Astrocyte (in vitro differentiated cells and primary cell): ENCODE results near the gene YJEFN3. TPM values are rescaled to one million over a fixed set of nuclear protein-coding genes. Genes with fewer than 3 reads are reported as not detected.
A peak's percentile ranks its signal among the peaks of the same experiment; 100 is the strongest.

Experiments
- DNase-seq: peaks from one replicate; pipeline ENCODE4 v3.0.0-alpha.2; 2010; ENCODE audit warnings: low read depth
- FAIRE-seq: peaks from 2 replicates; lab custom pipeline; 2011; peaks lifted over from hg19 to GRCh38; lab: Jason Lieb, UNC
- H2AFZ ChIP-seq: 2 replicates; pipeline ENCODE4 v1.6.0; 2012; ENCODE audit warnings: low read depth, low read length, inconsistent platforms
- H3K27ac ChIP-seq: 2 replicates; pipeline ENCODE4 v1.5.1; 2011; ENCODE audit warnings: low read depth, low read length, inconsistent platforms
- H3K27me3 ChIP-seq: 2 replicates; pipeline ENCODE4 v1.6.0; 2011; ENCODE audit warnings: low read length, inconsistent platforms; ENCODE audit not compliant: insufficient read depth
- H3K36me3 ChIP-seq: 2 replicates; pipeline ENCODE4 v1.5.1; 2011; ENCODE audit warnings: low read length, inconsistent platforms; ENCODE audit not compliant: insufficient read depth
- H3K4me1 ChIP-seq: 2 replicates; pipeline ENCODE4 v1.5.1; 2011; ENCODE audit warnings: low read length, inconsistent platforms; ENCODE audit not compliant: insufficient read depth
- H3K4me2 ChIP-seq: 2 replicates; pipeline ENCODE4 v1.6.0; 2012; ENCODE audit warnings: low read length, inconsistent platforms
- H3K4me3 ChIP-seq: 2 replicates; pipeline ENCODE4 v1.5.1; 2011; ENCODE audit warnings: low read depth, mild to moderate bottlenecking, low read length, inconsistent platforms; ENCODE audit not compliant: insufficient read depth
- H3K79me2 ChIP-seq: 2 replicates; pipeline ENCODE4 v1.6.0; 2012; ENCODE audit warnings: mild to moderate bottlenecking, low read length, inconsistent platforms; ENCODE audit not compliant: insufficient read depth
- H3K9ac ChIP-seq: 2 replicates; pipeline ENCODE4 v1.6.0; 2012; ENCODE audit warnings: mild to moderate bottlenecking, low read length, inconsistent platforms
- H3K9me3 ChIP-seq: 2 replicates; pipeline ENCODE4 v1.5.1; 2012; ENCODE audit warnings: low read depth, mild to moderate bottlenecking, low read length, inconsistent platforms; ENCODE audit not compliant: insufficient read depth
- H4K20me1 ChIP-seq: 2 replicates; pipeline ENCODE4 v1.6.0; 2012; ENCODE audit warnings: low read length, inconsistent platforms; ENCODE audit not compliant: insufficient read depth
- H3K27ac Mint-ChIP-seq: one replicate; pipeline ENCODE4 v1.8.0; 2021; ENCODE audit warnings: mild to moderate bottlenecking, mixed read lengths; ENCODE audit not compliant: unreplicated experiment
- H3K27me3 Mint-ChIP-seq: one replicate; pipeline ENCODE4 v1.8.0; 2021; ENCODE audit warnings: low read depth, mixed read lengths; ENCODE audit not compliant: unreplicated experiment
- H3K36me3 Mint-ChIP-seq: one replicate; pipeline ENCODE4 v1.8.0; 2021; ENCODE audit warnings: low read depth, mixed read lengths; ENCODE audit not compliant: unreplicated experiment
- H3K4me1 Mint-ChIP-seq: one replicate; pipeline ENCODE4 v1.8.0; 2021; ENCODE audit warnings: low read depth, mixed read lengths; ENCODE audit not compliant: unreplicated experiment
- H3K4me3 Mint-ChIP-seq: one replicate; pipeline ENCODE4 v1.8.0; 2021; ENCODE audit warnings: mild to moderate bottlenecking, moderate library complexity, mixed read lengths; ENCODE audit not compliant: unreplicated experiment
- H3K9me3 Mint-ChIP-seq: one replicate; pipeline ENCODE4 v1.8.0; 2021; ENCODE audit warnings: mild to moderate bottlenecking, mixed read lengths; ENCODE audit not compliant: unreplicated experiment
- CTCF ChIP-seq: IDR thresholded peaks from 2 replicates; pipeline ENCODE4 v1.5.1; 2011; ENCODE audit warnings: low read depth, mild to moderate bottlenecking, inconsistent platforms, low read length, moderate library complexity; ENCODE audit not compliant: insufficient read depth
- EZH2 ChIP-seq: IDR thresholded peaks from 2 replicates; pipeline ENCODE4 v1.6.1; 2012; ENCODE audit warnings: mild to moderate bottlenecking, low read length, inconsistent platforms; ENCODE audit not compliant: insufficient read depth
- total RNA-seq: library from RNA; stranded (reverse); gene quantifications from 2 replicates; pipeline ENCODE4 v1.2.1, GENCODE V29; 2021

Gene YJEFN3
- total RNA-seq, 1 donor from 2014 or later, result 9.8 TPM

GRCh38 chr19:19567391-19567790 lies 38.7 kb downstream of the YJEFN3 start:
- H3K36me3 Mint-ChIP-seq, result peaks cover 9% of the 10 kb centered on the region
- H3K79me2 ChIP-seq, result no peaks in the 10 kb centered on the region
- H3K4me1 Mint-ChIP-seq, result peaks cover 2% of the 10 kb centered on the region
- no peak overlapping the region for H3K9ac ChIP-seq
- no peak overlapping the region for H2AFZ ChIP-seq
- H3K27ac Mint-ChIP-seq, result no peak overlapping the region
- H3K4me3 ChIP-seq, result no peak overlapping the region
- FAIRE-seq (no peak), DNase-seq (no peak)
- no peaks in the 10 kb centered on the region for H4K20me1 ChIP-seq
- H3K4me3 Mint-ChIP-seq, result no peak overlapping the region
- peaks cover 12% of the 10 kb centered on the region for H3K9me3 Mint-ChIP-seq
- H3K27me3 ChIP-seq, result no peaks in the 10 kb centered on the region
- H3K9me3 ChIP-seq, result no peaks in the 10 kb centered on the region
- H3K27me3 Mint-ChIP-seq, result peaks cover 8% of the 10 kb centered on the region
- no peak overlapping the region for H3K4me2 ChIP-seq
- no peak for TF ChIP-seq CTCF
- no peak for TF ChIP-seq EZH2
- H3K36me3 ChIP-seq, result no peaks in the 10 kb centered on the region
- H3K4me1 ChIP-seq, result peaks cover 4% of the 10 kb centered on the region
- no peak overlapping the region for H3K27ac ChIP-seq

- no peak for FAIRE-seq
Measured at GRCh38 chr19:19568802-19569756, 40.4 kb downstream of the YJEFN3 start.

More at GRCh38 chr19:19568802-19569756, 40.4 kb downstream of the YJEFN3 start:
- no peak overlapping the region for H3K9ac ChIP-seq
- no peaks in the 10 kb centered on the region for H3K27me3 ChIP-seq
- H3K4me1 ChIP-seq, result peaks cover 4% of the 10 kb centered on the region
- H3K4me2 ChIP-seq, result no peak overlapping the region
- no peaks in the 10 kb centered on the region for H3K9me3 ChIP-seq
- Mint-ChIP-seq H3K36me3 (peaks cover 9% of the 10 kb centered on the region), H3K9me3 (peaks cover 12% of the 10 kb centered on the region), H3K27me3 (peaks cover 6% of the 10 kb centered on the region), H3K27ac (no peak overlapping the region), H3K4me1 (peaks cover 2% of the 10 kb centered on the region), H3K4me3 (no peak overlapping the region)
- DNase-seq, result peak; percentile 59
- no peak overlapping the region for H2AFZ ChIP-seq
- no peaks in the 10 kb centered on the region for H4K20me1 ChIP-seq
- no peak for TF ChIP-seq CTCF
- no peak for TF ChIP-seq EZH2
- no peaks in the 10 kb centered on the region for H3K79me2 ChIP-seq
- H3K27ac ChIP-seq, result no peak overlapping the region
- no peaks in the 10 kb centered on the region for H3K36me3 ChIP-seq
- H3K4me3 ChIP-seq, result no peak overlapping the region
